ENCODE results near the gene CAMK2A.

Gene CAMK2A

GRCh38 chr5:150189728-150190502 is 99.7 kb downstream of the CAMK2A start, which contains the start of gene SLC6A7:
Gene SLC6A7, plus strand, starts transcription at chr5:150190062. Its CDS starts 266 bp downstream, at chr5:150190328.
- Histone ChIP-seq H3K27me3 (ENCODE audit: low read length) (no peaks in the 10 kb centered on the region), H3K4me2 (ENCODE audit: low read depth, low read length, poor library complexity, severe bottlenecking) (no peak within 1 kb of the TSS)

GRCh38 chr5:150189326-150189725 is 100.2 kb downstream of the CAMK2A start:
- Histone ChIP-seq H2AFZ (ENCODE audit: low read depth, low read length, severe bottlenecking) (no peak overlapping the region), H4K20me1 (ENCODE audit: low read depth, low read length) (no peaks in the 10 kb centered on the region), H3K9ac (ENCODE audit: low read length) (no peak overlapping the region), H3K27ac (ENCODE audit: low read depth, low read length) (no peak overlapping the region), H3K9me2 (replicated peaks; ENCODE audit: insufficient read depth, low read length) (no peaks in the 10 kb centered on the region), H3K79me2 (ENCODE audit: insufficient read depth, low read length) (no peaks in the 10 kb centered on the region), H3K36me3 (ENCODE audit: low read length) (no peaks in the 10 kb centered on the region), H3K27me3 (ENCODE audit: low read length) (no peaks in the 10 kb centered on the region), H3K4me2 (ENCODE audit: low read depth, low read length, poor library complexity, severe bottlenecking) (no peak overlapping the region), H3F3A (ENCODE audit: insufficient read depth) (no peaks in the 10 kb centered on the region), H3K4me3 (ENCODE audit: insufficient read depth, low read length, poor library complexity, severe bottlenecking) (no peak overlapping the region), H3K9me3 (ENCODE audit: insufficient read depth, low read length) (no peaks in the 10 kb centered on the region)
- TF ChIP-seq EZH2phosphoT487 (conservative IDR thresholded peaks at IDR 0.05; ENCODE audit: low read length) (no peak), CTCF (IDR thresholded peaks at IDR 0.05; ENCODE audit: insufficient read depth, low read length, poor library complexity, severe bottlenecking) (no peak)

More at GRCh38 chr5:150189728-150190502, 99.7 kb downstream of the CAMK2A start, which contains the start of gene SLC6A7:
- Histone ChIP-seq H3K4me3 (ENCODE audit: insufficient read depth, low read length, poor library complexity, severe bottlenecking) (no peak within 1 kb of the TSS), H3F3A (ENCODE audit: insufficient read depth) (no peaks in the 10 kb centered on the region), H3K9ac (ENCODE audit: low read length) (no peak within 1 kb of the TSS), H2AFZ (ENCODE audit: low read depth, low read length, severe bottlenecking) (no peak within 1 kb of the TSS), H3K27ac (ENCODE audit: low read depth, low read length) (no peak within 1 kb of the TSS), H4K20me1 (ENCODE audit: low read depth, low read length) (no peaks in the 10 kb centered on the region), H3K36me3 (ENCODE audit: low read length) (no peaks in the 10 kb centered on the region), H3K9me3 (ENCODE audit: insufficient read depth, low read length) (no peaks in the 10 kb centered on the region), H3K9me2 (replicated peaks; ENCODE audit: insufficient read depth, low read length) (no peaks in the 10 kb centered on the region), H3K79me2 (ENCODE audit: insufficient read depth, low read length) (no peaks in the 10 kb centered on the region)
- TF ChIP-seq EZH2phosphoT487 (conservative IDR thresholded peaks at IDR 0.05; ENCODE audit: low read length) (no peak), CTCF (IDR thresholded peaks at IDR 0.05; ENCODE audit: insufficient read depth, low read length, poor library complexity, severe bottlenecking) (no peak)

GRCh38 chr5:150188146-150188842 is 101.3 kb downstream of the CAMK2A start:
- Histone ChIP-seq H3K9me3 (ENCODE audit: insufficient read depth, low read length) (no peaks in the 10 kb centered on the region), H3K9ac (ENCODE audit: low read length) (no peak overlapping the region)
- TF ChIP-seq EZH2phosphoT487 (conservative IDR thresholded peaks at IDR 0.05; ENCODE audit: low read length): no peak
- no peak for TF ChIP-seq CTCF (IDR thresholded peaks at IDR 0.05; ENCODE audit: insufficient read depth, low read length, poor library complexity, severe bottlenecking)

More at GRCh38 chr5:150188146-150188842, 101.3 kb downstream of the CAMK2A start:
- Histone ChIP-seq H3F3A (ENCODE audit: insufficient read depth) (no peaks in the 10 kb centered on the region), H3K79me2 (ENCODE audit: insufficient read depth, low read length) (no peaks in the 10 kb centered on the region), H3K36me3 (ENCODE audit: low read length) (no peaks in the 10 kb centered on the region), H4K20me1 (ENCODE audit: low read depth, low read length) (no peaks in the 10 kb centered on the region), H3K4me3 (ENCODE audit: insufficient read depth, low read length, poor library complexity, severe bottlenecking) (no peak overlapping the region), H3K9me2 (replicated peaks; ENCODE audit: insufficient read depth, low read length) (no peaks in the 10 kb centered on the region), H3K4me2 (ENCODE audit: low read depth, low read length, poor library complexity, severe bottlenecking) (no peak overlapping the region), H3K27me3 (ENCODE audit: low read length) (no peaks in the 10 kb centered on the region), H2AFZ (ENCODE audit: low read depth, low read length, severe bottlenecking) (no peak overlapping the region), H3K27ac (ENCODE audit: low read depth, low read length) (no peak overlapping the region)
